HG02852 (cell line): Measurements from ENCODE around the gene CSAG2.

Source experiments
- ATAC-seq: cut with Tn5 transposase; IDR thresholded peaks from one replicate; pipeline ENCODE4 v1.9.1; 2021; ENCODE audit warnings: mild to moderate bottlenecking, moderate library complexity; ENCODE audit not compliant: unreplicated experiment

Gene CSAG2

GRCh38 chrX:152674135-152674534 is 34.9 kb downstream of the CSAG2 start:
- no peak for ATAC-seq

DNA sequence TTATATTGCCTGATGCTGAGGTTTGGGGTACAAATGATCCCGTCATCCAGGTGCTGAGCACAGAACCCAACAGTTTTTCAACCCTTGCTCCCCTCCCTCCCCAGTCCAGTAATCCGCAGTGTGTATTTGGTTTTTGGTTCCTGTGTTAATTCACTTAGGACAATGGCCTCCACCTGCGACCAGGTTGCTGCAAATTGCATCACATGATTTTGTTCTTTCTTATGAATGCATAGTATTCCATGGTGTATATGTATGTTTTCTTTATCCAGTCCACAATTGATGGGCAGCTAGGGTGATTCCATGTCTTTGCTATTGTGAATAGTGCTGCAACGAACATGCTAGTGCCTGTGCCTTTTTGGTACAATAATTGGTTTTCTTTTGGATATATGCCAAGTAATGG is 46.0 kb downstream of the CSAG2 start:
- no peak for ATAC-seq

DNA sequence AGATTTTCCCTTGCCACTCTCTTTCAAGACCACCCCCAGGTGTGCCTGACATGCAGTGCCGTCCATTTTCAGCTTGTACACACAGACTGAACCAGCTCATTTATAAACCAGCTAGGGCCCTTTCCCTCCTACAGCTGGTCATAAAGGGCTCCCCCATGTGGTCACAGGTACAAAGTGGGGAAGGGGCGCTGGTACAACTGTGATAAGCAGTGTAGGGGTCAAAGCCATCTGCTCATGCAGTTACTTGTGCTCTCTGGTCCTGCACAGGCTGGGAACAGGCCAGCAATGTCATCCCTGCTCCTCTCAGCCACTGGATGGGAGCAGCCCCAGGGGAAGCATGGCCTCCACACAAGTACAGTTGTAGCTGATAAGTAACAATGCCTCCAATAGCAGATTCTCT is 50.8 kb downstream of the CSAG2 start:
- ATAC-seq, result no peak
